Measurements from ENCODE around the gene ABI3BP.

GRCh38 chr3:100811779-100812507 lies 181.3 kb downstream of the ABI3BP start:
- no peak for TF ChIP-seq POLR2A (IDR thresholded peaks at IDR 0.05)
- TF ChIP-seq CTCF (IDR thresholded peaks at IDR 0.05) = no peak
- TF ChIP-seq POLR2AphosphoS5 (IDR thresholded peaks at IDR 0.05) = no peak

All from transverse colon (tissue), 4 donors.